NB4 (cell line): ENCODE measurements around the gene ARHGEF25.

ENCODE experiments used
- DNase-seq: peaks from one replicate; pipeline ENCODE4 v3.0.0; 2010; ENCODE audit warnings: low read depth
- H3K4me3 ChIP-seq: one replicate; pipeline ENCODE4 v1.5.1; 2011; ENCODE audit warnings: mild to moderate bottlenecking, low read depth, low read length, moderate library complexity
- CTCF ChIP-seq: IDR thresholded peaks from one replicate; pipeline ENCODE4 v1.5.1; 2012; ENCODE audit warnings: low read depth, low read length
- MYC ChIP-seq: IDR thresholded peaks from 2 replicates; pipeline ENCODE4 v1.6.1; 2011; ENCODE audit warnings: low read depth, low read length
- POLR2A ChIP-seq: IDR thresholded peaks from 2 replicates; pipeline ENCODE4 v1.6.1; 2011; ENCODE audit warnings: mild to moderate bottlenecking; ENCODE audit not compliant: insufficient read length; ENCODE audit errors: extremely low read depth
- TF ChIP-seq, protein P1 (sequence below): IDR thresholded peaks from 2 replicates; pipeline ENCODE4 v1.6.1; 2011; ENCODE audit warnings: low read depth, low read length

Gene ARHGEF25

DNA sequence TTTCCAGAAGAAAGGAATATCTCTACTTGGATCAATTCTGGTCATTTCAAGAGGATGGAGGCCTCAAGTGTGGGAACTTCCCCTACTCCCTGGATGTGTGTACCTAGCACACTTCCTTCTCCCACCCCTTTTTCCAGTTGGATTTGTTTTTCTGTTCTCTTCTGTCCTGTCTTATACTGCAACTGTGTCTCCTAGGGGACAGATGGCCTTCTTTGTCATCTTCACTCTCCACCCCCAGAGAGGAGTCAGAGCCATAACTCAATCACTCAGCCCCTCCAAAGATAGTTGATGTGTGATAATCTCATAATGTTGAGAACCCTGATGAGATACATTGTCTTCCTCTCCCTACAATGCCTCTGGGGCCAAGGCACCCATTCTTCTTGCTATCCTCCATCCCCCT lies 8.7 kb upstream of the ARHGEF25 start:
- TF ChIP-seq MYC (no peak), CTCF (no peak), POLR2A (no peak)
- TF ChIP-seq, protein P1, sequence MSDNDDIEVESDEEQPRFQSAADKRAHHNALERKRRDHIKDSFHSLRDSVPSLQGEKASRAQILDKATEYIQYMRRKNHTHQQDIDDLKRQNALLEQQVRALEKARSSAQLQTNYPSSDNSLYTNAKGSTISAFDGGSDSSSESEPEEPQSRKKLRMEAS, result no peak
- H3K4me3 ChIP-seq, result no peak overlapping the region
- DNase-seq, result no peak

DNA sequence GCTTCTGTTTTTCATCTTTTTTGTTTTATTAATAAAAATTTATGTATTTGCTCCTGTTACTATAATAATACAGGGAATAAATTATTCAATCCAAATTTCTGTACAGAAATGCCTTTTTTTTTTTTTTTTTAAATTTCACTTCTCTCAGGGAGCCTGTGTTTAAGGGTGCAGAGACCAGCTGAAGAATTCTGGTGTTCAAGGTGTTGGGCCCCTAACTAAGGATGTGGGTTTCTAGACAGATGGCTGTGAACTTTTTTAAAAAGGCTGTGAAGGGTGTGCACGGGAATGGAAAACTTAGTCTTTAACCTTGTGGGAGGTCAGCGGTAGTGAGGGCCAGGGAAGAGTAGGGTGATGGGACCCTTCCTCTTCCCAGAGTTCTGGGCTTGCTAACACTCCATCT lies 7.9 kb upstream of the ARHGEF25 start:
- no peak for TF ChIP-seq CTCF
- no peak for TF ChIP-seq MYC
- TF ChIP-seq, protein P1, result no peak
- no peak for TF ChIP-seq POLR2A
- no peak overlapping the region for H3K4me3 ChIP-seq
- no peak for DNase-seq

- no peak for DNase-seq
- TF ChIP-seq, protein P1, result no peak
- TF ChIP-seq POLR2A (no peak), MYC (no peak), CTCF (no peak)
- no peak overlapping the region for H3K4me3 ChIP-seq
Observed at GRCh38 chr12:57603815-57604453, 7.3 kb upstream of the ARHGEF25 start.

GRCh38 chr12:57604454-57604991 lies 6.7 kb upstream of the ARHGEF25 start, which contains the start of gene DTX3:
Gene DTX3 (plus strand): TSS chr12:57604824. CDS start chr12:57606518, 1,694 bp downstream.
- no peak for DNase-seq
- TF ChIP-seq POLR2A (no peak), CTCF (no peak)
- TF ChIP-seq, protein P1, result no peak
- H3K4me3 ChIP-seq, result no peak within 1 kb of the TSS

DNA sequence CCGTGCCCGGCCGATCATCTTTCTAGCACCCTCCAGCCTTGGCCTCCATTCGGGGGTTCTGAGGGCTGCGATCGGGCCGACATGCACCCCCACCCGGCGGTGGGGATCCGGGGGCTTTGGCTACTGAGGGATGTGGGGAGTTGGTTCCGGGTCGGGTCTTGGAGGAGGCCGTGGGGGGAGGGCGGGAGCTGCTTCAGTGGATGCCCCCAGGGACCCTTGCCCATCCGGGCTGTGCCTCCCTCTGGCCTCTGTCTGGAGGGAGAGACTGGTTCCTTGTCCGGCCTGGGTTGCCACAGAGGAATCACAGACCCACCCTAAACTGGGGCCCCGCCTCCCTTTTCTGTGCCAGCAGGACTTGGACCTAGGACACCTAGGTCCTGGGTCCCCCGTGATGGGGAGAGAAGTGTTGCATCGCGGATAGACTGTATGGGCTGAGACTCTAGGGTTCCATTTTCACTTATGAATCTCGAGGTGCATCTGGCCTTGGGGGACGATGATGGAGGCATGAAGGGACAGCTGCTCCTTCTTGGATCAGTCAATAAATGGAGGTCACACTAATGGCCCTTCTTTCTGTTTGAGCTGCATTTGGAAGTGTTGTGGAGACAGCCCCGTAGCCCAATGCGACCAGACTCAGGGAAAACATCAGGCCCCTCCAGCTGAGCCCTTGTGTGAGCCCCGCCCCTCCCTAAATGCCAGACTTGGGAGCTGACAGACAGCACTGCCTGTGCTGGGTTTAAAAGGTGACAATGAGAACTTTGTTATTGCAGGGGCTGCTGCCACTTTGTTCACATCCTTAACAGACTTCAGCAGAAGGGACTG lies 6.0 kb upstream of the ARHGEF25 start:
- H3K4me3 ChIP-seq, result no peak overlapping the region
- TF ChIP-seq, protein P1, result no peak
- TF ChIP-seq CTCF (no peak), MYC (no peak), POLR2A (no peak)
- no peak for DNase-seq
